Stimulated activated CD4-positive, alpha-beta T cell treated with anti-CD3 and anti-CD28 coated beads, Interleukin-15, amount 100 ng/mL, for 24 hours (primary cell): ENCODE data around the gene DAPK2.
"Not testable (repeated sequence)": the region's sequence is repeated elsewhere in the genome, so short reads cannot be mapped to it uniquely, and the experiment has no call there.

Source experiments
- DNase-seq: peaks from one replicate; pipeline ENCODE4 v3.0.0-alpha.2; 2020

DAPK2 gene

DNA sequence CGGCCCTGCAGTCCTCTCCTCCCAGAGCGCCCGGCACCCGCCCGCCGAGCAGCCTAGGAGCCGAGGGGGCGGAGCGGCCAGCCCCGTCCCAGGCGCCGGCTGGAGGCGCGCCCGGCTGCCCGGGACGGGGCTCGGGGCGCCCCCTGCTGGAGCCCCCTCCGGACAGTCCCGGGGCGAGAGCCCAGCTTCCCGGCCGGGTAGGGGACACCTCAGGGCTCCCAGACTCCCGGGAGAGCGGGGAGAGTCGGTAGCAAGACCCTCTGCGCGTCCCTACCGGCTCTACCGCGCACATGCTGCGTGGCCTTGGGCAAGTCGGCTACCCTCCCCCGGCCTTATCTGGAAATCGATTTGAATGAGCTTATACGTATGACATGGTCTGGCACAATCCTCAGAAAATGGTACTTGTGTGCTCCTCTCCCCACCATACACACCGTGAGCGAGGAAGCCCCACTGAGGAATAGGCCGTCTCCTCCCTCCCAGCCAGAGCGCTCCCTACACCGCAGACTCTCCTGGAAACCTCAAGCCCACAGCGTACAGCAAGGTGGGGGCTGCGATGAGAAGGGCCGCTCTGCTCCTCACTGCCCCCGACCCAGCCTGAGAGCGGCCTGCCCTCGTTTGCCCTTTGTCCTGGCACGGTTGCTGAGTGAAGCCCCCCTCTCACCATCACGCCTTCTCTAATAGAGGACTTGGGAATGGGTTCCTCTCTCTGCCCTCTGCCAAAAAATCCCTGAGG lies at the start of gene DAPK2:
Gene DAPK2, minus strand, starts transcription at position 65 of the 733 bp plus-strand sequence. CDS start 6,224 bp downstream, outside the sequence.
- peak; percentile 78 for DNase-seq

GRCh38 chr15:64095431-64095794 lies 49.1 kb upstream of the DAPK2 start:
- no peak for DNase-seq

DNA sequence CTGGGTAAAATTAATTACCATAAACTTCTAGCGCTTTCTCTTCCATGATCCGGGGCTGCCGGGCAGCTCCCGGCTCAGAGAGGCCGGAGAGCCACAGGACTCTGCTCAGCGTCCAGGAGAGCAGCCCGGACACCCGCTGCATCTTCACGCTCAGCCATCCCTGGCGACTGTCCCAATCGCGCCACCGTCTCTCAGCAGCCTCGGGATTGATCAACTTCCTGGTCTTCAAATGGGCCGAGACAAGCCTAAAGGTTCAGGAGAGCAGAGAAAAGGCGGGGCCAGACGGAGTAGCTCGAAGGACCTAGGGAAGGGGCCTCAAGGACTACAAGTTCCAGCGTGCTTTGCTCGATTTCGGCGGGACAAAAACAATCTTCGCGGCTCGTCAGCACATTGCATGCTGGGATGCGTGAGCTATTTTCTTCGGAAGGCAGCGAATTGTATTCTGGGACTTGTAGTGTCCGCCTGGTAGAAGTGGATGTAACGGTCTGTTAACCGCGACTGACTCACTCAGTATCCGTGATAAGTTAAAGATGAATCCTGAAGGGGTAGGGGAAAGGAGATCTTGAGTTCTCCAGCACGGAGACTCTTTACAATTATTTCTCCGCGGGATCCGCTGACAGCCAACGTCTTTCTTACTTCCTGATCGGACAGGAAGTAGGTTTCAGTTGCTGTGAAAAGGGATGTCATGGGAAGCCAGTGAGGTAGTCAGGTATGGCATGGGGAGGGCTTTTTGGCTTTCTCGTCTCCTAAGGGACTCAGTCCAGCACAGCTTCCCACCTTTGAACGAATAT lies 47.5 kb upstream of the DAPK2 start, which contains the start of gene CIAO2A:
Gene CIAO2A, minus strand, starts transcription at position 212 of the 791 bp plus-strand sequence. Its CDS starts 70 bp downstream, at position 142.
- DNase-seq, result peak; percentile 97

DNA sequence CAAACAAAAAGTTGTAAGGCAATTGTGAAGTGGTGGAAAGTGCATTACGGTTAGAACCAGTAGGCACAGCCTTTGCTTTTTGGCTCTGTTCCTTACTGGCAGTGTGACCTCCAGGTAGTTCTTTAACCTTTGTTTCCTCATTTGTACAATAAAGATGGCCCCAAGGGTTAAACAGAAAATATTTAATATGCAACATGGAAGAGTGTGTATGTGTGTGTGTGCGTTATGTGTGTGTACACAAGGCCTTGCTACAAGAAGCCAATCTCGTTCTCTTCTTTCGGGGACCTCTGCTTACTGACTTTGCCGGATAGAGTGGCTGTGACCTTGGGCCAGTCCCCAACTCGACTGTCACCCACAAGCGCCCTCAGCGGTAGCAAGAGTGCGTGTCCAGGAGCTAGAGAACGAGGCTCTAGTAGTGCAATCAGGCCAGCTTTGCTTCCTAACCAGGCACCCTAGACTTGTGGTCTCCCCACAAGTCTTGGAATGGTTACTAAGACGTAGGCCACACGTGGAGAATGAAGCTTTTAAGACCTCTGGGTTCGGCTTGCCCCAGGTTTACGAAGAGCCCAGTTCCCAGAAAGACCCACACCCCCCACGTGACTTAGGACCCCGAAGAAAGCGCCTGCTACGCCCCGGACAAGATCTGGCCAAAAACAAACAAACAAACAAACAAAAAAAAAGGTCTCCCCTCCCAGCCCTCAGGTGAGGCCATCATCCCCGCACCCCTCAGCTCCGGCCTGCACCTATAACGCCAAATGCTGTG lies 46.8 kb upstream of the DAPK2 start:
- DNase-seq, result peak; percentile 54

DNA sequence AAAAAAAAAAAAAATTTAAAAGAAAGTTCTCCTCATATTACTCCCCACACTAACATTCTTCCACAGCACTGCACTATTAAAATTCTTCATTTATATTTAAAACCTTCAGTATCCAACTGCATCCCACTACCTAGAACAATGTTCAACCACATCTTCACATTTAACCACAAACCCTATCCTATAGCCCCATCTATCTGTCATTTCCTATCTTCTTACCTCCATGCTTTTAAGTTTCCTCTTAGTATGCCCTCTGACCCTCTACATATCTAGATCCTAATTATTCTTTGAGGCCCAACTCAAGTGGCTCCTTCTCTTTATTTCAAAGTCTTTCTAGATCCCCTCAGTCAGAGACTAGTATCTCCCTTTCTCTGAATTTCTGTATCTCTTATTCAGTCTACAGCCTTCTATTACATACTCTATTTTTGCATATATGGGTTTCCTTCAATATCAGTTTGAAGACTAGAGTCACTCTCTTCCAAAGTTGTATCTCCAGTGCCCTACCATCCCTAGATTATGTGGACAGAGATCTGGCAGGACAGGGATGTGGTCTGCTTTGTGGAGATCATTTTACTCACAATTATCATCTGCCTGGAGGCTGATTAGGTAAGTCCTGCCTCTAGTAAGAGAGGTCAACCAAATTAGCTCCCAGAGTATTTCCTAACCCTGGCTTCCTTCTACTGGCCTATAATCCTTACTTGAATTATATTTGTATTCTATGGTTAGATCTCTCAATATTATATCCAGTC lies 46.0 kb upstream of the DAPK2 start:
- DNase-seq, result no peak

GRCh38 chr15:64090527-64090926 lies 44.2 kb upstream of the DAPK2 start:
- DNase-seq, result no peak

GRCh38 chr15:64089543-64090280 lies 43.4 kb upstream of the DAPK2 start:
- DNase-seq, result no peak

DNA sequence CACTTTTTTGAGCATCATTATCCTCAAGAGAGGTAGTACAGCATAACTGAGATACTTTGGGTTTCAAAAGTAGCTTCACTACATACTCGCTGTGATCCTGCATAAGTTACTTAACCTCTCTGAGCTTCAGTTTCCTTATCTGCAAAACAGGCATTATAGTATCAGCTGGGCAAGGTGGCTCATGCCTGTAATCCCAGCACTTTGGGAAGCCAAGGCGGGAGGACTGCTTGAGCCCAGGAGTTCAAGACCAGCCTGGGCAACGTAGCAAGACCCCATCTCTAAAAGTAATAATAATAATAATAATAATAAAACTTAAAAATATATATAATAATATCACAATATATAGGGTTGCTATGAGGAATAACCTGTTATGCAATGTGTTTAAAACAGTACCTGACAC lies 36.5 kb upstream of the DAPK2 start:
- no peak for DNase-seq

GRCh38 chr15:64073496-64073895 lies 27.2 kb upstream of the DAPK2 start:
- not testable (repeated sequence) for DNase-seq

GRCh38 chr15:64072812-64073211 lies 26.5 kb upstream of the DAPK2 start:
- DNase-seq, result no peak

DNA sequence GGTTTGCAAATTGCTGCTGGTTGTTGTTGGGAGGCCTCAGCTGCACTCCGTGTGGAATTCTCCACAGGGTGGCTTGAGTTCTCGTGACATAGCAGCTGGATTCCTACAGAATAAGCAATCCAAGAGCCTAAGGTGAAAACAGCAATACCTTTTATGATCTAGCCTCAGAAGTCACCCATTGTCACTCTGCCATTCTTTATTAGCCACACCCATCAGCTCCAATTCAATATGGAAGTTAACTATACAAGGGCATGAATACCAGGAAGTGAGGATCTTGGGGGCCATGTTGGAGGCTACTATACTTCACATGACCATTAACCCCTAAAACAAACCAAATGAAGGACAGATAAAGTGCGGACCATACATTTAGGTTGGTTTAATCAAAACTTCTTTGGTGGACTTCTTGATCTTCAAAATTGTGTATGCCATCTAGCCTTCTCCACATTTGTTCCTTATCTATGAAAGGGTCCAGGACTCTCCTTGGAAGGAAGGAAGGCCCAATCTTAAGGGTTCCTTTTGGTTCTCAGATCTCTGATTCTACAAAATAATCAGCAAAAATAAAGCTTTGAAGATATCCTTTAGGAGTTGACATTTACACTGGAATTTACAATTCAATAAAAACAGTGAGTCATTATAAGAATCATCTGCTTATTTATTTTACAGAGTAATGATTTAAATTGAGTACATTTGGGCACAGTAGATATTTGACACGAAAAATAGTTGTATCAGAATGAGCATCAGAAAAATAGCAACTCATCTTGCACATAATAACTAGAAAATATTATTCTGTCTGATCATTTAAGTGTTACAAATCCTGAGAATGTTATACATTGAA lies 25.9 kb upstream of the DAPK2 start:
- DNase-seq, result no peak

- no peak for DNase-seq
Measured at GRCh38 chr15:64070965-64071851, 24.9 kb upstream of the DAPK2 start.

DNA sequence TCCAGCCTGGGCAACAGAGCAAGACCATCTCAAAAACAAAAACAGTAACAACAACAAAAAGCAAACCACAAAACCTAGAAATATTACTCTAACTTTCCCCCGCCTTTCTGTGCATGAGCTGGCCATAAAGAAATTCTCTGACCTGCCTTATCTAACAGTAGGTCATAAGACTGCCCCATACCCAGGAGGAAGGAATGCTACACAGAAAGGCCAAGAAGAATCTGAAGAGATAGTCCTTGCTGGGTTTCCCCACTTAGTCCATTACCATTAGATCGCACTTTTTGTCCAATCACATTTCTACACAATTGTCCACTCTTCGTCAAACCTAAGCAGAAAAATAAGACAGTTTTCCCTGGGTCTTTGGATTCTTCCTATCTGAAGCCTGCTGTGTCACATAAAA lies 23.8 kb upstream of the DAPK2 start:
- DNase-seq, result no peak

DNA sequence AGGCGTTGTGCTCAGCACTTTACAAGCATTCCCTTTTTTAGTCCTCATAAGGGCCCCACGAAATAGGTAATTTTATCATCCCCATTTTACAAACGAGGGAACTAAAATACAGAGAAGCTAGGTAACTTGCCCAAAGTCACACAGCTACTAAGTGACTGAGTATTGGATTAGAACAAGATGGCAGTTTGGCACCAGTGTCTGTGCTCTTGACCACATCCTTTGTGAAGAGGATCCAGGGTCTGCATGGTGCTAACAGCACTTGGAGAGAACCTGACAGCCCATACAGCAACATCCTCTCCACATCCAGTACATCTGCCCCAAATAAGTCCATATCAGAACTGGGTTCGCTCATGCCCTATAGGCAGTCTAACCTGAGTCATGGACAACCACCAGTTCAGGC lies 21.8 kb upstream of the DAPK2 start:
- no peak for DNase-seq

DNA sequence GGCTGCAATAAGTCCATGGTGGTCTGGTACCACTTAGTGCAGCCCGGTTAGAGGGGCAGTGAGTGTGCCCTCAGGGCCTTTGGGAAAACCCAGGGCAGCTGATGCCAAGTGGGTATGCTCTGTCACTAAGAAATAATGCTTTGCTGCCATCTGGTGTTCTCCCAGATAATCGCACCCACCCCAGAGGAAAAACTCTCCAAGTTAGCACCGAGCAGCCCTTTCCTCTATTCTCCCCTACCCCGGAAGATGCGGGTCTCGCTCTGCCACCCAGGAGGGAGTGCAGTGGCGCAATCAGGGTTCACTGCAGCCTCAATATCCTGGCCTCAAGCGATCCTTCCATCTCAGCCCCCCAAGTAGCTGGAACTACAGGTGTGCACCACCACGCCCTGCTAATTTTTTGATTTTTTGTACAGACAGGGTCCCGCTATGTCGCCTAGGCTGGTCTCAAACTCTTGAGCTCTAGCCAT lies 21.3 kb upstream of the DAPK2 start:
- peak; percentile 73 for DNase-seq

DNA sequence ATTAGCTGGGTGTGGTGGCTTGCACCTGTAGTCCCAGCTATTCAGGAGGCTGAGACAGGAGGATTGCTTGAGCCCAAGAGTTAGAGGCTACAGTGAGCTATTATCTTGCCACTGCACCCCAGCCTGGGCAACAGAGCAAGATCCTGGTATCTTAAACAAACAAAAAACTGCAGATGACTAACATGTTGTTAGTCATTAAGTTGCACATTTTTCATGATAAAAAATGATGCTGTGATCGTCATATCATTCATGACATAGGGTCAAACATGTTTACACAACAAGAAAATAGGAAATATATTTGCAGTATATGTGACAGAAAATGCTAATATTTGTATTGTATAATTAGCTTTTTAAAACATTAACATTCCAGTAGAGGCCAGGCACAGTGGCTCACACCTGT lies 20.2 kb upstream of the DAPK2 start:
- no peak for DNase-seq

DNA sequence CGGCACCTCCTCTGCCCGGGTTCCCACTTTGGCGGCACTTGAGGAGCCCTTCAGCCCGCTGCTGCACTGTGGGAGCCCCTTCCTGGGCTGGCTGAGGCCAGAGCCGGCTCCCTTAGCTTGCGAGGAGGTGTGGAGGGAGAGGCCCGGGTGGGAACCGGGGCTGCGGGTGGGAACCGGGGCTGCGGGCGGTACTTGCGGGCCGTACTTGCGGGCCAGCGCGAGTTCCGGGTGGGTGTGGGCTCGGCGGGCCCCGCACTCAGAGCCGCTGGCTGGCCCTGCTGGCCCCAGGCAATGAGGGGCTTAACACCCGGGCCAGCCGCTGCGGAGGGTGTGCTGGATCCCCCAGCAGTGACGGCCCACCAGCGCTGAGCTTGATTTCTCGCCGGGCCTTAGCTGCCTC lies 14.4 kb upstream of the DAPK2 start:
- DNase-seq, result no peak

- not testable (repeated sequence) for DNase-seq
Measured at GRCh38 chr15:64059104-64059503, 12.8 kb upstream of the DAPK2 start.

GRCh38 chr15:64058279-64058678 lies 12.0 kb upstream of the DAPK2 start:
- DNase-seq, result no peak

- not testable (repeated sequence) for DNase-seq
Measured at GRCh38 chr15:64053674-64054073, 7.4 kb upstream of the DAPK2 start.
